ENCODE data around the gene TMEM63B.

The TMEM63B gene

DNA sequence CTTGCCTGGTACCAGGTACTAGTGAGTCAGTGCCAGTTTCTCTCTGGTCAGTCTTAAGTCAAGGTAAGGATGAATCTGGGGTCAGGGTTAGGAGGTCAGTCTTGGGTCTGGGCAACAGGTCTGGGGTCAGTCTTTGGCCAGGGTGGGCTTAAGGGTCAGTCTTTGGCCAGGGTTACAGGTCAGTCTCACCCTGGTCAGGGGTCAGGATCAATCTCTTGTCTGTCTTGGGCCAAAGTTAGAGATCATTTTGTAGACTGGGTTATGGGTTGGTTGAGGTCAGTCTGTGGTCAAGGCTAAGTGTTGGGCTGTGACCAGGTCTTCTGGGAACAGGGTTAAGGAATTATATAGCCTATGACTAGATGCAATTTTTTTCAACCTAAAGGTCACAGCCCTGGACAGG, 18.5 kb downstream of the TMEM63B start:
- no peak for DNase-seq

DNA sequence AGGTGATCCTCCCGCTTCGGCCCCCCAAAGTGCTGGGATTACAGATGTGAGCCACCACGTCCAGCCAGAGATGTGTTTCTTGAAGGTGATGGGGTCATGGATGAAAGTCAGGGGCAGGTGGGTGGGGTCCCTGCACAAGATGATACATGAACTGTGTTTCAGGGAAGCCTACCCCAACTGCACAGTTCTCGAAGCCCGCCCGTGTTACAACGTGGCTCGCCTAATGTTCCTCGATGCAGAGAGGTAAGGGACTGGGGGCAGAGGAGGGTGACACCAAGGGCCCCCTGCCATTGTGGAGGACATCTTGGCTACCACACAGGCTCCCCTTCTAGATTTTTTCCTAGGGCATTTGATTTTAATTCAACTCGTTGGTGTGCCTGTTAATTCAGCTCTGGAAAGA, 19.3 kb downstream of the TMEM63B start:
- no peak for DNase-seq

DNA sequence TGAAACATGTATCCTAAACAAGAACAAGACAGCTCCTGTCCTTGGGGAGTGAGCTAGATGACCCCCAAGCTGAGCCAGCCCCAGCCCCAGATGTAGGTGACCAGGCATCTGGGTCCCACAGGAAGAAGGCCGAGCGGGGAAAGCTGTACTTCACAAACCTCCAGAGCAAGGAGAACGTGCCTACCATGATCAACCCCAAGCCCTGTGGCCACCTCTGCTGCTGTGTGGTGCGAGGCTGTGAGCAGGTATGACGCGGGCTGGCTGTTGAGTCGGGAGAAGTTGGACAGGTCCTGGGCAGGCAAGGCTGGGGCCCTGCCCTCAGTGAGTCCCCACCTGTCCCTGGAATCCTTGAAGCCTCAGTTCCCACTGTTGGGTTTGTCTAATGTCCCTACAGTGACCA, 19.9 kb downstream of the TMEM63B start:
- no peak for DNase-seq

DNA sequence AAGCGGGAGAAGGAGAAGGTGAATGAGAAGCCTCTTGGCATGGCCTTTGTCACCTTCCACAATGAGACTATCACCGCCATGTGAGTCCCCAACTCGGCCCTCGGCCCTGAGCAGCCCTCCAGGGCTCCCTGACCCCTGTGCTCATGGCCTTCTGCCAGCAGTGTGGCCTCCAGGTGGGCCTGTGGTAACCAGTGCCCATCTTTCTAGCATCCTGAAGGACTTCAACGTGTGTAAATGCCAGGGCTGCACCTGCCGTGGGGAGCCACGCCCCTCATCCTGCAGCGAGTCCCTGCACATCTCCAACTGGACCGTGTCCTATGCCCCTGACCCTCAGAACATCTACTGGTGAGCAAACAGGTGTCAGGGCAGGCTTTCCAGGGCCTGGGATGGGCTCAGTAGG, 21.0 kb downstream of the TMEM63B start:
- DNase-seq = no peak

DNA sequence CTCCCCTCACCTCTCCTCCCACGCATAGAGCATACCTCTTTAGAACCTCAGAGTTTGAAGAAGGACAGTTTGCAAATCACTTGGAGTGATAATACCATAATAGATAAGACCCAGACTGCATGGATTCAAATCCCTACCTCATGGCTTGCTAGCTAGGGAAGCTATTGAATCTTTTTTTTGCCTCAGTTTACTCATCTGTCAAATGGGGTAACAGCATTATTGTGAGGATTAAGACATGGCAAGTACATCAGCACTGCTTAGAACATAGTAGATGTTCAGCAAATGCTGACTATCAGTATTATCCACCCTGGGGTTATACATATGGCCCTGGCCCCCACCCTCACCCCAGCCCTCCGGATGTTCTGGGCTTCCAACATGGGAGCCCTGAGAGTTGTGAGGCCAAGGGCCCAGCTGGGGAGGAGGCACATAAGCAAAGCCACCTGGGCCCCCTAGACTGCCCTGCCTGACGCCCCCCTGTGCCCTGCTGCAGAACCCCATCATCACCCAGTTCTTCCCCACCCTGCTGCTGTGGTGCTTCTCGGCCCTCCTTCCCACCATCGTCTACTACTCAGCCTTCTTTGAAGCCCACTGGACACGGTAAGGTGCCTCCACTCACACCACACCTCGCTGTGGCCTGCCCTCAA, 22.1 kb downstream of the TMEM63B start:
- DNase-seq = no peak

DNA sequence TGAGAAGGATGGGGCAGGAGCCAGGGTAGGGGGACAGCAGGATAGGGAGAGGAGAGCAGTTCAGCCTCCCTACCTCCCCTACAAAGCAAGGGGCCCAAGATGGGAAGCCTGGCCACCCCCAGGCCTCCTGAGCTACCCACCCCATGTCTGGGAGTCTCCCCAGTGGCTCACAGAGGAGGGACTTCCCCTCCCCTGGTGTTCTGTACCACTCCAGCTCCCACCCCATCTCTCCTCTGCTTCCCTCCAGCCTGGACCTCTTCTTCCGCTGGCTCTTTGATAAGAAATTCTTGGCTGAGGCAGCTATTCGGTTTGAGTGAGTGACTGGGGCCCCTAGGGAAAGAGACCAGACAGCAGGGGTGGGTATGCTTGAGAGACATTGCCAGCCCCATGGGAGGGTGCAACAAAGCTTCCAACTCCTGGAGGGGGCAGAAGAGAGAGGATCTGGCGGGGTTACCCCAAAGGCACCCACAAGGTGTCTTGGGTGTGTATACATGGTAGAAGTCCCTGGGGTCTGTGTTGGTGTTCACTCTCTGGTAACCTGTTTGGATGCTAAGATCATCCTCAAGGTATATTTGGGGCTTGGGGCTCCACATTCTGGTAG, 23.1 kb downstream of the TMEM63B start:
- no peak for DNase-seq

DNA sequence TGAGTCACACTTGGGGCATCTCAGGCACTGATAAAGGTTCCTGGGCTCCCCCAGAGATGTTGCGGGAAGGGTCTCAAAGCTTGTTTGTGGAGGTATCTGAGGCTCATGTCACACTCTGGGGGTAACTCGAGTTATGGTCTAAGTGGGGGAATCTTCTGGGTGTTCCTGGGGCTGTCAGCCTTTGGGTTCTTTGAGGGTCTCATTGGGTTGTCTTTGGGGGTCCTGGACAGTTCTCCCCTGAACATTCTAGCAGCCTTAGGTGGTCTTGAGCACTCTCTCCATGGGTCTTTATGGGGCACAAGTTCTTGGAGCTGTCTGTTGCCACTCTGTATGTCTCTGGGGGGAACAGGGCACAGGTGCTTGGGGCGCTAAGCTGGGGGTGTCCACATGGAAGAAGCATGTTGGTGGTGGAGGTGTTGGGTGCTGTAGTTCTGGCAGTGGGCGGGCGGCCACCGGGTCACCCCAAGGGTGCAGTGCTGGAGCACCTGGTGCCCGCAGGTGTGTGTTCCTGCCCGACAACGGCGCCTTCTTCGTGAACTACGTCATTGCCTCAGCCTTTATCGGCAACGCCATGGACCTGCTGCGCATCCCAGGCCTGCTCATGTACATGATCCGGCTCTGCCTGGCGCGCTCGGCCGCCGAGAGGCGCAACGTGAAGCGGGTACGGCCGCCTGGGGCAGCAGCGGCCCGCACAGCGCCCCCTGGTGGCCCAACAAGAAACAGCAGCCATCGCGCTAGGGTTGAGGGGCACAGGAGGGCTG, 24.2 kb downstream of the TMEM63B start:
- no peak for DNase-seq

DNA sequence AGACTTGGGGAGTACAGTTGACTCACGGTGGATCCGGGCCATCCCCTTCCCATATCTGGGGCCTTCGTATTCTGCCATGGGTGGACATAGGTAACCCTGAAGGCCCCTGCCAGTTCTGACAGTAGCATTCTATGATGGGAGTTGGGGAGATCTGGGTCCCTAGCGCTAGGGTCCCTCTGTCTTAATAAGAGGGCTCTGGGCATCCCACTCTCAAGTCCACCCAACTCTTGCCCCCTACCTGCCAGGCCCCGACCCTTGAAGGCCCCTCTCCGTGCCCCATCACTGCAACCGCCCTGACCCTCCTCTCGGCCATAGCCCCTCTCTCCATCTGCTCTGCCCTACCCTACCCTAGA, 24.7 kb downstream of the TMEM63B start:
- DNase-seq = no peak

DNA sequence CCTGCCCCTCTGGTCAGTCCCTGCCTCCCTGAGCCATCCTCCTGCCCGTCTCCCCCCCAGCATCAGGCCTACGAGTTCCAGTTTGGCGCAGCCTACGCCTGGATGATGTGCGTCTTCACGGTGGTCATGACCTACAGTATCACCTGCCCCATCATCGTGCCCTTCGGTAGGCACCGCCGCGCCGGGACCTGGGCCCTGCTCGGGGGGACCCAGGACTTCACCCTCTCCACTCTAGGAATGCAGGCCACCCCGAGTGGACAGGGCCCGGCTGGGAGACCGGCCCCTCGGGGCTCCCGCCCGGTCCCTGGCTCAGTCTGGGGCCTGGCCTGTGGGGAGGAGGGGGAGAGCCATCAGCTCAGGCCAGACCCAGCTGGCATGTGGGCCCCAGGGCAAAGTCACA, 25.2 kb downstream of the TMEM63B start:
- no peak for DNase-seq

DNA sequence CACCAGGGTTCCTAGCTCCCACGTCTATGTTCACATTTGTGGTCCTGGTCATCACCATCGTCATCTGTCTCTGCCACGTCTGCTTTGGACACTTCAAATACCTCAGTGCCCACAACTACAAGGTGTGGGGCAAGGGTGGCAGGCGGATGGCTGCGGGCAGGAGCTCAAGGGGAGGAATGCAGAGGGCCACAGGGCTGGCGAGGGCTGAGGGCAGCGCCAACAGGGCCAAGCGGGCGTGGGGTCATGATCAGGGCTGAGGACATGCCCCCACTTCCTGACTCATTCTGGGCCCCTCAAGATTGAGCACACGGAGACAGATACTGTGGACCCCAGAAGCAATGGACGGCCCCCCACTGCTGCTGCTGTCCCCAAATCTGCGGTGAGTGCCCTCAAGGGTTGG, 26.7 kb downstream of the TMEM63B start:
- DNase-seq = no peak

DNA sequence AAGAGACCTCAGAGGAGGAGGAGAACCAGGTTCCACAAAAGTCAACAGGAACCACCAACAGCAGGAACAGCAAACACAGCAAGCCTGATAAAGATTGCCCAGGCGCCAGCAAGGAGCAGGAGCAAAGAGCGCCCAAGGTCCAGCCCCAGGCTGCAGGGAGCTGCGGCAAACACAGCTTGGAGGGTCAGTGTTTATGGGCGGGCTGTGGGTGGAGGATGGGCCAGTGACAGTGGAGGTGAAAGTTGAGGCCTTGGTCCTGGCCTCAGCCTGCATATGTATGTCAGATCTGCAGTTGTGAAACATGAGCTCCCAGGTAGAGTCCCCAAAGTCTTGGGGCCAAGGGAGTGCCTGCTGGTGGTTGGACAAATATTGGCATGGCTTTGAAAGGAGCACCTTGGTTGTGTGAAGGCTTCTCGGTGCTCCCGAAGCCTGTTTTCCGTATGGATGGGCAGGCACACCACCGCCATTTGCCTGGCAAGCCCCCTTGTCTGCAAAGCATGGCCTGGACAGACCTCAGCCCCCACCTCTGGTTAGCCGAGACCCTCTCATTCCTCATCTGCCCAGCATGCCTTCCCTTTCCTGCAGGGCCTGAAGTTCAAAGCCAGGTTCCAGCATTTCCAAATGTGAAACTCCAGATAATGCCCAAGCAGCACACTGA, 29.3 kb downstream of the TMEM63B start:
- DNase-seq = no peak

DNA sequence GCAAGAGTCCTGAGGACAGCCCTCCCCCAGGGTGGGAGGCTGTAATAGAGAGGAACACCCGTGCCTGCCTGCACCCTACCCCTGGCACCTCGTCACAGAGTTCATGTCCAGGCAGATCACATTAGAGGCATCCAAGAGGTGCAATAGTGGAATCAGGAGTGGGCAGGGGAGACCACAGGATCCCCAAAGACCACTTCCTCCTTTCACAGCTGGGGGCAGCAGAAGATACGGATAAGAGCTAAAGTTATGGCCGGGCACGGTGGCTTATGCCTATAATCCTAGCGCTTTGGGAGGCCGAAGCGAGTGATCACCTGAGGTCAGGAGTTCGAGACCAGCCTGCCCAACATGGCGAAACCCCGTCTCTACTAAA, 29.8 kb downstream of the TMEM63B start:
- DNase-seq = no peak

DNA sequence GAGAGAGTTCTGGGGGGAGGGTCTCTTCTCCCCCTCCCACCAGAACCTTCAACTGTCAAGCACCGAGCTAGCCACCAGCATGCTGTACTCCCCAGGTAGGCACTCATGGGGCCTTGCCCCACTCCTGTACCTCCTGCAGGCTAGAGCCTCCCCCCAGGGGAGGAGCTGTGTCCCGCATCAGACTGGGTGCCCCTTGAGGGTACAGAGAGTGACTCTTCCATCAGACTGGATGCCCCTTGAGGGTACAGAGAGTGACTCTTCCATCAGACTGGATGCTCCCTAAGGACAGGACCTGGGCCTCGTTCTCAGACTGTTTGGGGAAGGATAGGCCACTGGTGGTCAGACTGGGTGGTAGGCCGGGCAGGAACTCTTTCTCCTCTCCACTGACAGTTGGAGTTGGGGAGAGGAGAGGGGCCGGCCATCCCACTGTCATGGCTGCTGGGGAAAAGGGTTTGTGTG, 31.4 kb downstream of the TMEM63B start, which contains the start of gene CAPN11:
TSS of gene CAPN11 (plus strand) at position 51 of the 459 bp plus-strand sequence. CDS start at position 80, 29 bp downstream.
- no peak for DNase-seq

DNA sequence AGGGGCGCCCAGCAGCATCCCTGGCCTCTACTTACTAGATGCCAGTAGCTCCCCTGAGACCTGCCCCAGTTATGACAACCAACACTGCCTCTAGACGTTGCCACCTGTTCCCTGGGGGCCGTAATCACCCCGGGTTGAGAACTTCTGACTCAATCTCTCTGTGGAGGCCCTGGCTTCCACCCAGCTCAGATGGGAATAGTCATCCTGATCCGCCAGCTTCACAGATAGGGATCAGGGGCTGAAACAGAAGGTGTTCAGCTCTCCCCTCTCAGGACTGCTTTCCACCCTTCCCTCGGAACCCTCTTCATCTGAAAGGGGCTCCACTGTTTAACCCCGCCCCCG, 34.6 kb downstream of the TMEM63B start:
- DNase-seq = no peak

DNA sequence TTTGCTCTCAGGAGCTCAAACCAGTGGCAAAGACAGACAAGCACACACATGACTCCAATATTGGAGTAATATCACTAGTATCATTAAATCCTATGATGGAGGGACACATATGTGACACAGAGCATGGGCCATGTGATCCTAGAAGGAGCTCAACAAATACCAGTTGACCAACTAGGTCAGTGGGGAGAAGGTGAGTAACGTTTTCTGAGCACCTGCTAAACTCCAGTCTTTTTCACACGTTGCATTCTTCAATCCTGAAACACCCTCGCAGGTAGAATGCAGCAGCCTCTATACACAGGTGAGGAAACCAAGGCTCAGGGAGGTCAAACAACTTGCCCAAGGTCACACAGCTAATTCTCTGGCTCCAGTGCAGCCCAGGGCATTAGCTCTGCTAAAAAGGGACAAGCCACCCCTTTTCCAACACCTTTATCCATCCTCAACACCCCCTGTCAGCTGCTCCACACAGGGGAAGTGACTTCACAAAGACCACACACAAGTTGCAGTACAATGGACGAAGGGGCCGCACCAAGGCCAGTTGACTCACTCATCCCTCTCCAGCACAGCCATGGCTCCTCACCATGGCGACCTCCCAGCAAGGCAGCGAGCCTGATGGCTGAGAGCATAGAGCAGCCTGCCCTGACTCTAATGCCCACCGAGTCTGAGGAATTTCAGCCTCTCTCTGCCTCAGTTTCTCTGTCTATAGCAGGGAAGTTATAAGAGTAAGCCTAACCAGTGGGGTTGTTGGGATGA, 35.7 kb downstream of the TMEM63B start:
- no peak for DNase-seq

DNA sequence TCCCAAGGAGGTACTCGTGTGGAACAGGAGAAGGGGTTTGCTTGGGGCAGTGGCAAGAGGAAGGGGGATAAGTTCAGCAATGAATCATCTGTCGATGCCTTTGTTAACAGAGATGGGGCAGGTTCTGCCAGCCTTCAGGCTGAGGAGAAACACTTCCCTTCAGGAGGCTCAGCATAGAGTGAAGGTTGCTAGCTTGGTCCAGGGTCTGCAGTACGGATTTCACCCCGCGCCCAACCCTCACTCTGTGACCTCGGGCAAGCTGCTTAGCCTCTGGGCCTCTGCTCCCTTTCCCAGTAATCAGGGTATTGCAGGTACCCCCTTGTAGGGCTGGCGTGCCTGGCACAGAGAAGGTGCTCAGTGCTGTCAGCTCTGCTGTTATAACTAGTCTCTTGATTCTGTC, 38.8 kb downstream of the TMEM63B start:
- no peak for DNase-seq

DNA sequence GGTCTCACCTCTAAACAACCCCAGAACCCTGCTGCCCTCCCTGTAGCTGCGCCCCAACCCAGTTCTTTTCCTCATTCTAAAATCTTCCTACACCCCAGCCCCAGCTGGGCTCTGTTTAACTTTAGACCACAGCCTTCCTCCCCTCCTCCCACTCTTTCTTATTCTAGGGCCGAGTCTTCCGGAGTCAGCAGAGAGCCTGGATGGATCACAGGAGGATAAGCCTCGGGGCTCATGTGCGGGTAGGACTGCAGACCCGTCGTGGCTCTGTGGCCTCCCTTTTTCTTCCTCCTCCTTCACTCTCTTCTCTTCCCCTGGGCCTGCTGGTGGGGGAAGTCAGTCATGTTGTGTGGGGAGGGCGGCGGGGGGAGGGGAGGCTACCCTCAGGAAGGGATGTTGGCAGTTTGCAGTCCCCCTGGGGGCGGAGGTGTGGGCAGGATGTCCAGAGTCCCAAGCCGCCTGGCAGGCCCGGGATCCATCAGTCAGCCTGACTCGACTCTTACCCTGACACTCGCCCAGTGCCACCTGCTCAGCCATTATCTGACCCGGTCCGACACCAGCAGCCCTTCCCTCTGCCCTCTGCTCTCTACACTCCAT, 39.3 kb downstream of the TMEM63B start:
- no peak for DNase-seq

DNA sequence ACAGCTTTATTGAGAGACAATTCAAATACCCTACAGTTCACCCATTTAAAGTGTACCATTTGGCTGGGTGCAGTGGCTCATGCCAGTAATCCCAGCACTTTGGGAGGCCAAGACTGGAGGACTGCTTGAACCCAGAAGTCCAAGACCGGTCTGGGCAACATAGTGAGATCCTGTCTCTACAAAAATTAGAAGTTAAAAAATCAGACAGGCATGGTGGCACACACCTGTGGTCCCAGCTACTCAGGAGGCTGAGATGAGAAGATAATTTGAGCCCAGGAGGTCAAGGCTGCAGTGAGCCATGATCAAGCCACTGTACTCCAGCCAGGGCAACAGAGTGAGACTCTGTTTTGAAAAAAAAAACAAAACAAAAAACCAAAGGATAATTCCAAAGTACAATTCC, 40.2 kb downstream of the TMEM63B start:
- DNase-seq = no peak

DNA sequence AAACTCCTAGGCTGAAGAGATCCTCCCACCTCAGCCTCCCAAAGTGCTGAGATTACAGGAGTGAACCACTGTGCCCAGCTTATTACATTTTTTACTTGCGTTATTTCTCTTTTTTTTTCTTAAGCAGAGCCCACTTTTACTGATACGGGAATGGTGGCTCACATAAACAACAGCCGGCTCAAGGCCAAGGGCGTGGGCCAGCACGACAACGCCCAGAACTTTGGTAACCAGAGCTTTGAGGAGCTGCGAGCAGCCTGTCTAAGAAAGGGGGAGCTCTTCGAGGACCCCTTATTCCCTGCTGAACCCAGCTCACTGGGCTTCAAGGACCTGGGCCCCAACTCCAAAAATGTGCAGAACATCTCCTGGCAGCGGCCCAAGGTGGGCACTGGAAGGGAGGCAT, 41.8 kb downstream of the TMEM63B start:
- no peak for DNase-seq

DNA sequence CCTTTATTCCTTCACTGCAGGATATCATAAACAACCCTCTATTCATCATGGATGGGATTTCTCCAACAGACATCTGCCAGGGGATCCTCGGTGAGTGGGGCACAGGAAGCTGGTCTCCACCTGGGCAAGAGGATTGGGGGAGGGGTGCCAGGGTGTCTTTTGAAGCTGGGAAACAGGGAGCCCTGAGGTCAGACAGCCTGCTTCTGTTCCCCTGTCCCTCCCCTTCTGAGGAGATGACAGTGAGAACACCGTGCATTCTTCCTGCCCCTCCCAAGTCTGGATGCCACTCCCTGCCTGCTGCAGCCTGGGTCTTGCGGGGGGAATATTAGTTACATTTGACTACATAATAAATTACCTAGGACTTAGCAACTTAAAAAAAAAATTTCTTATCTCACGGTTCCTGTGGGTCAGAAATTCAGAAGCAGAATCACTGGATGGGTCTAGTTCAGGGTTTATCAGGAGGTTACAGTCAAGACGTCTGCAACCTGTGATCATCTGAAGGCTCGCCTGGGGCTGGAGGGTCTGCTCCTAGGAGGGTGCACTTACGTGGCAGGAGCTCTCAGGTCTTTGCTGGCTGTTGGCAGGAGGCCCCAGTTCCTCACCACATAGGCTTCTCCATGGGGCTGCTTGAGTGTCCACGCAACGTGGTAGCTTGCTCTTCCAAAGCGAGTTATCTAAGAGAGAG, 42.7 kb downstream of the TMEM63B start:
- DNase-seq = no peak

DNA sequence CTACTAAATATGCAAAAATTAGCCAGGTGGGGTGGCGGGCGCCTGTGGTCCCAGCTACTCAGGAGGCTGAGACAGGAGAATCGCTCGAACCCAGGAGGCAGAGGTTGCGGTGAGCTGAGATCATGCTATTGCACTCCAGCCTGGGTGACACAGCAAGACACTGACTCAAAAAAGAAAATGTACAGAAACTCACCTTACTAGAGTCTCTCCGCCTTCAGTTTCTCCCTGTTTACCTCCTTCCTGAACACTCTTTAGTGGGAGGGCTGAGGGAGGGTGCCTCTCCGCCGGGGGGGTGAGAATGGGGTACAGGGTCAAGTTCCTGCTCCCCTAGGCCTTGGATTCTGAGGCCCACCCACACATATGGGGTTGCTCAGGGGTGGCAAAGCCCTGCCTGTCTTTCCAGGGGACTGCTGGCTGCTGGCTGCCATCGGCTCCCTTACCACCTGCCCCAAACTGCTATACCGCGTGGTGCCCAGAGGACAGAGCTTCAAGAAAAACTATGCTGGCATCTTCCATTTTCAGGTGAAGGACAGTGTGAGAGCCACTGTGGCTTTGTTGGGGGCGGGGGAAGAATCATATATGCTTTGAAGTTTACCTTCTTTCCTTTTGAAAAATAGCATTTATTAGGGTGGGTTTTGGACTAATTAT, 44.7 kb downstream of the TMEM63B start:
- DNase-seq = no peak
